ENCODE results near the gene WDPCP.

- TF ChIP-seq PPARA (CRISPR knock-in tag; IDR thresholded peaks at IDR 0.05; ENCODE audit: borderline replicate concordance) = no peak
- TF ChIP-seq ARNTL (CRISPR knock-in tag; IDR thresholded peaks at IDR 0.05; ENCODE audit: borderline replicate concordance, low read depth) = no peak
- TF ChIP-seq CSDC2 (CRISPR knock-in tag; IDR thresholded peaks at IDR 0.05) = no peak
- TF ChIP-seq PATZ1 (CRISPR knock-in tag; IDR thresholded peaks at IDR 0.05; ENCODE audit: borderline replicate concordance) = no peak
- TF ChIP-seq ZNF8 (CRISPR knock-in tag; IDR thresholded peaks at IDR 0.05) = no peak
- no peak for TF ChIP-seq GLIS3 (CRISPR knock-in tag; IDR thresholded peaks at IDR 0.05)
These were observed 101.4 kb downstream of the WDPCP start for GRCh38 chr2:63486861-63487290.
